SW 1271 (cell line): ENCODE results near the gene CORO7.

Source experiments
- DNase-seq, 2 experiments: peaks; one replicate each; lab custom pipeline; 2025; lab: John Stamatoyannopoulos, UW

Gene CORO7

GRCh38 chr16:4426021-4426684, 9.8 kb upstream of the CORO7 start:
- peak in 1 of 2 experiments; percentile 35 for DNase-seq

DNA sequence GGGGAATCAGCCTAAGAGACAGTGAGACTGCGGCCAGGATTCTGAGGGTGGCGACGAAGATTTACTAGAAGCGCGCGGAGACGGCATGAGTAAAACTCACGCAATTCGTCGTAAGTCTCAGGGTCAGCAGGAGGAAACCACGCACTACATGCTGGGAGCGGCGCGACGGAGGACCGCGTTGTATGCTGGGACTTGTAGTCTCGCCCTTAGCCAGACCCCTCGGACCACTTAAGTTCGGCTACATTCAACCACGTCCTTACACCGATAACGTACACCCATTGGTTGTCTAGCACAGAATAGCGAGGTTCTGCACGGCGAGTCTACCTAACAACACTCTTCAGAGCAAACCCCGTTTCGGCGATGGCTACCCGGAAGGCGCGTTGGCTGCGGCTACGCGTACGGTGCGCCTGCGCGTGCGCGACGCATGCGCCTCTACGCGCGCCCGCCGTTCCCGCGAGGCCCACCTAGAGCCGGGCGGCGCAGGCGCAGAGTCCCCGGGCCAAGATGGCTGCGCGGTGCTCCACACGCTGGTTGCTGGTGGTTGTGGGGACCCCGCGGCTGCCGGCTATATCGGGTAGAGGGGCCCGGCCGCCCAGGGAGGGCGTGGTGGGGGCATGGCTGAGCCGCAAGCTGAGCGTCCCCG, 9.1 kb upstream of the CORO7 start, which contains the start of gene DNAJA3:
Gene DNAJA3 (plus strand): TSS at position 491 of the 643 bp plus-strand sequence. CDS start 14 bp downstream, at position 505.
- DNase-seq, result peak; percentile 67 to 92

DNA sequence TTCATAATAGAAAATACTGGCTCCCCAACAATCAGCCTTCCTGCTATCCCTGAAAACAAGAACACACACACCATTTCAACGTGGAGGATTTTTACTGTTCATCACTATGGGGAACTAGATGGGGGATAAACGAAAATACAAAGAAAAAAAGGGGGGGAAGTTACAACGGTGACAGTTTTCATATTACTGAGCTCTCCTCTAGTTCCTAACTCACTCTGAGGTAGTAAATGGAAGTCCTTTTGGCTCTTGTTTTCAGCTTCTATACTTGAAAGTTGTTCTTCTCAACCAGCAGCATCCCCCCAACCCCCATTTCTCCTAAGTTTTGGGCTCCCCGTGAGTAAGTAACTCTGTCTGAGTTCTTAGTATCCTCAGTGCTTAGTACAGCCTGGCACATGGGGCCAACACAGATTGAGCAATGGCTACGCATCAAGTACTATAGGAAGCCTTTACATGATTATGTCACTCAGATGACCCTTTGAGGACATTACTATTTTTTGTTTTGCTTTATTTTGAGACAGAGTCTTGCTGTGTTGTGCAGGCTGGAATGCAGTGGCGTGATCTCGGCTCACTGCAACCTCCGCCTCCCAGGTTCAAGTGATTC, 4.2 kb upstream of the CORO7 start:
- no peak for DNase-seq

- DNase-seq, result no peak
Observed at GRCh38 chr16:4419402-4419959, 3.1 kb upstream of the CORO7 start.

GRCh38 chr16:4415538-4416199, 727 bp downstream of the CORO7 start:
- DNase-seq, result peak in 1 of 2 experiments; percentile 44

DNA sequence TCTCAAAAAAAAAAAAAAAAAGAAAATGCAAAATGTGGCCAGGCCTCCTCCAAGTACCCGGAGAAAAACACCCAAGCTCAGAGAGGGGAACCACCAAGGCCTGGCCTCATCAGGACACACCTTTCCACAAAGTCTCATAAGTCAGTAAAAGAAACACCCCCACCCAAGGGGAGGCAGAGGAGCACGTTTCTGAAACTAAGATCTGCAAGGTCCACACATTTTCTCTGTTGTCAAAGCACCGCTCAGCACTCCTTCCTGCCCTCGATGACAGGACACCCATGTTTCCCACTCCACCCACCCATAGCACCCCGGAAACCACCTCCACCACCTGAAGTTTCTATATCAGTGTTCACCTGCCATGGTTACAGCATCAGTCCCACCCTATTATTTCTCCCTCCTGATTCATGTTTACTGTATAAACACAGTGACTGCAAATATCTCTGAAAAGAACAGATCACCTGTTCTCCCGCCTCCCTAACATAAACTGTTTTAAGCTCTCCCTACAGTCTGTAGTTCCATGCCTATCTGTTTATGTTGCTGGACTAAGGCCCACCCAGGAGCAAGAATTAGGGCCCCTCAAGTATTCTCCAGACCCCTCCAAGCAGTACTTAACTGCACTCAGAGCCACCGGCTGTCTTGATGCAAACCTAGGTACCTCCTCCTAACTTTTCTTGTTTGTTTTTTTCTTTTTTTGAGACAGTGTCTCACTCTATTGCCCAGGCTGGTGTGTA, 2.0 kb downstream of the CORO7 start:
- DNase-seq, result no peak

GRCh38 chr16:4412854-4413253, 3.5 kb downstream of the CORO7 start:
- no peak for DNase-seq

DNA sequence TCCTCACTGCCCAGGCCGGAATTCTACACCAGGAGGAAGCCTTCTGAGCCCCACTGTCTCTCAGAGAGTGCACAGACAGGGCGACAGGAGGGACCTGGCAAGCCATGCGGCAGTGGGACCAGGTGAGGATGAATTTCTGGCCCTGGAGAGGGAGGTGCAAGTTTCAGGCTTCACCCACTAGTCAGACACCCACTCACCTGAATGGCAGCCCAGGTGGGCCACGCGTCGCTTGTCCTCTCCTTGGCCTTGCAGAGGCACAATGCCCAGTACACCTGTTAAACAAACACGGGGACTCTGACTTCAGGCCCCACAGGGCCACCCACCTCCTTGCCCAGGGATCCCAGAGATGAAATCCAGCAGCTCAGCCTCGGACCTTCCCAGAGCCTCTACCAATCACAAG, 4.2 kb downstream of the CORO7 start:
- no peak for DNase-seq

DNA sequence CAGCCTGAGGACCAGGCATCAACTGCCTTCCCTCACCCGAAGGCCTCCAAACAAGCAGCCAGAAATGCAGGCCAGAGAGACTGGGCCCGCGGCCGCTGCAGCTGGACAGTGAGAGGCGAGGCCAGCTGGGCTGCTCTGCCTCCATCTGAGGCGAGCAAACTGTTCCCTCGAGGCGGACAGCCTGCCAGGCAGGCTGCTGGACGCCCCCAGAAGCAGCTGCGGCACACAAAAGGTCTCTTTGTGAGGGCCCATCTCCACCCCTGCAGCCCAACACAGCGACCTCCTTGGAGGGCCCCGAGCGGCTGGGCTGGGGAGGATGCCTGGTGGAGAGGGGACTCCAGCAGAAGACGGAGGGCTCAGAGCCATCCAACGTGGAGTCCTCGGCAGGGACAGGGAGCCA, 4.7 kb downstream of the CORO7 start:
- no peak for DNase-seq

GRCh38 chr16:4410335-4411075, 5.9 kb downstream of the CORO7 start:
- no peak for DNase-seq

- DNase-seq, result no peak
Observed at GRCh38 chr16:4409081-4409932, 7.1 kb downstream of the CORO7 start.

- DNase-seq, result no peak
Observed at GRCh38 chr16:4408323-4408690, 8.1 kb downstream of the CORO7 start.

- DNase-seq, result no peak
Observed at GRCh38 chr16:4407543-4408322, 8.7 kb downstream of the CORO7 start.

DNA sequence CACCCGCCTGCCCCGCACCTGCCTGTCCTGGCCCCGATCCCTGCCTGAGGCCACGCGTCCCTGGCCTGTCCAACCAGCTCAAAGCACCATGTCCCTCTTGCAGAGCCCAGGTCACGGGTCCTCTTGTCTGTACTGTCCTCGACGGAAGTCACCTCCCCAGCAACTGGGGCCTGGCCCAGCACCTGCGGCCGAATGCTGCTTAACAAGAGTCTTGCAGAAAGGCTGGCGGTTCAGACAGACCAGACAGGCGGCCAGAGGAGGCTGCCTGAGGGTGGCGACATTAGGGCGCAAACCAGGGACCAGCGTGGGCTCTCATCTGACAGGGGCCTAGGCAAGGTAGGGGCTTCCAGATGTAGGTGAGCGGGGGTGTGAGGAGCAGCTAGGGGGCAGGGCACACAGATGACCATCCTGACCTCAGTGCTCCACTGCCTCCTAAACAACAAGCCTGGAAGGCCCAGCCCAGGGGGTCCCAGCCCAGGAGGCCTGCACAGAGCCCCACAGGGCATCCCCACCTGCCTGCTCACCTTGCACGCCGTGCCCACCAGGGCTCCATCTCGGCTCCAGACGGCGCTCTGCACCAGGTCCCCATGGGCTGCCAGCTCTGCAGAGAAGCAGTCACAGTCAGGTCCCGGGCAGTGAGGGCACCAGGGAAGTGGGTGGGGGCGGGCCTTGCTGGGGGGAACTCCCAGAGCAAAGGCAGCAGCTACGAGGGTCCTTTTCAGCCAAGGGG, 11.3 kb downstream of the CORO7 start:
- no peak for DNase-seq

DNA sequence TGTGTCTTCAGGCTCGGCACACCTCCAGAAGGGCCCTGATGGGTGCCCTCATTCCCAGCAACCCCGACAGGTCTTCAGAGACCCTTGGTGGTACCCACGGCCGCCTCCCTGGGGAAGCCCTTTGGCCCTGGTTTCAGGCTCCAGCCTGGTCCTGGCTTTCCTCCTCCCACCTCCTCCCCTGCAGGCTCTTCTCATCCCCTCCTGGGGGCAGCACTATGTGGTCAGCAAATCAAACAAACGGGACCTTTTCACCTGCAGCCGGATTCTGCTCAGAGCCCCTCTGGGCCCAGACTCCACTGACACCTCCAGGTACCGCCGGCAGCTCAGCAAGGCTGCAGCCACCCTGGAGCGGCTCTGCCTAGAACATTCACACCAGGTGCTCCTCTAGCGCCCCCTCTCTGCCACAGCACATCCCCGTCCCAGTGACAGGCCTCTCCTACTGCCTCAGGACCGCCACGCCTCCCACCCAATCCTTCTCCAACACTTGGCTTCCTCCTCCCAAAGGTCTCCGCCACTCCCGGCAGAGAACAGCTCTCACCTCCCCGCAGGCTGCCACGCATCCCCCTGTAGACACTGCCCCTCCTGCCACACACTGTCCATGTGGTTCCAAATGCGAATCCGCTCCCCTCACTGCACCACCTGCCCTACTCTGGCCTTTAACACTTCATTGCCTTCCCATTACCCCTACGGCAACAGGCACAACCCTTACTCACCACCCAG, 12.0 kb downstream of the CORO7 start:
- DNase-seq, result peak in 1 of 2 experiments; percentile 27

DNA sequence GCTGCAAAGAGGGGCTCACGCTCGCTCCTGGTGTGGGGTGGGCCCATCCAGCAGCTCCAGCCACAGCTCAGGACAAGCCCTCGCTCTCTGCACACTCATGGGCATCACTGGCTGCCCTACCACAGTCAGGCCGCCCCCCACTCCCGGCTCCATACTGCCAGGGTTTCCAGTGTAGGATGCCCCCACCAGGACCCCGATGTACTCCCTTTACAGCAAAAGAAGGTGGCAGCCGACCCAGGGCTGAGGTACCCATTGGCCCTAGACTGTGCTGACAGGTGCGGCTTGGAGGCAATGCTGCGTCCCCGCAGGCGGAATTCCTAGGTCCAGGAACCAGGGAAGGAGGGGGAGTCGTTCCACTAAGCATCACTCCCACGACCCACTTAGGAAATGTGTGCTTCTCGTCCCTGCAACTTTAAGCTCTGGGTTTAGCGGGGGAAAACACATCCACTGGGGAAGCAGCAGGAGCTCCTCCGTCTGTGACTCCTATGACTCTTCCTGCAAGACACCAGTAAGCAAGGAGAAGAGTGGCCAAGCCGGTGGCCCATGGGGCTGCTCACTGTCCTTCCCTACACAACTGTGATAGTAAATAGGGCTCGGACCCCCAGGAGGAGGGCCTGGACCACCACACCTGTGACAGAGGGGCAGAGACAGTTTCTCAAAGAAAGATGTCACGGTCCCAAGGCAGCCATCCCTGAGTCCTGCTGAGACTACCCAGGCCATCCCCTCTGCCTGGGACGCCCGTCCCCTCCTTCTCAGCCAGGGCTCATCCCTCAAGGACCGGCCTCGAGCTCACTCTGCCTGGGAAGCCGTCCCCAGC, 13.1 kb downstream of the CORO7 start:
- no peak for DNase-seq
